GM20000 (cell line): ENCODE data around the gene GPR108.

ENCODE experiments used
- DNase-seq: peaks from one replicate; pipeline ENCODE4 v3.0.0; 2012; ENCODE audit warnings: low spot score
- CTCF ChIP-seq: IDR thresholded peaks from 2 replicates; pipeline ENCODE4 v1.5.1; 2012; ENCODE audit warnings: mild to moderate bottlenecking, control low read depth; ENCODE audit errors: extremely low read depth, missing control alignments

Gene GPR108

DNA sequence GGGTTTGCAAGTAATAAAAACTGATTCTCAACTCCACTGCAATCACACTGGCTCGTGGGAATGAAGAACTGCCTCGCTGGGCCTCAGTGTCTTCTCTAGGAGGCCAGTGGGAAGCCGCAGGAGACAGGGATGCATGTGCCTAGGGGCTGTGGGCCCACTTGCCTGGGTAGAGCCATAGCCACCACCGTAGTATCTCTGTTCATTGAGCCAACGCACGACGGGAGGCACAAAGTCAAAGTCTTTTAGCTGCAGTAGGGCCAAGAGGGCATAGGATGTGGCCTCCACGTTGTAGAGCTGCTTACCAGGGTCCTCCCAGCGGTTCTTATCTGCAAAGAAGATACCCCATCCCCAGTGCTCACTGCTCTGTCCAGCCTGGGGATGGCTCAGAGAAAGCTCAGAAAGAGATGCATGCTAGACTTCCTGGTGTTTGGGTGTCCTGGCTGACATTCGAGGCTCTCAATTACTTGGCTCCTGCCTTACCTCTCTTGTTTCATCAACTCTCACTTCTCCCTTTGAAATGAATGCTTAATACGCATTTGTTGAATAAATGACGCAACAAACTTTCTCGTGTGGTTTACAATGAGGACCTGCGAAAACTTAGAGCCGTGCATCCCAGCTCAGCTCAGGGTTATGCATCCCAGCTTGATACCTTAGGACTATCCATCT is 51.3 kb downstream of the GPR108 start:
- TF ChIP-seq CTCF, result no peak
- no peak for DNase-seq

GRCh38 chr19:6685482-6685881 is 51.9 kb downstream of the GPR108 start:
- no peak for TF ChIP-seq CTCF

DNA sequence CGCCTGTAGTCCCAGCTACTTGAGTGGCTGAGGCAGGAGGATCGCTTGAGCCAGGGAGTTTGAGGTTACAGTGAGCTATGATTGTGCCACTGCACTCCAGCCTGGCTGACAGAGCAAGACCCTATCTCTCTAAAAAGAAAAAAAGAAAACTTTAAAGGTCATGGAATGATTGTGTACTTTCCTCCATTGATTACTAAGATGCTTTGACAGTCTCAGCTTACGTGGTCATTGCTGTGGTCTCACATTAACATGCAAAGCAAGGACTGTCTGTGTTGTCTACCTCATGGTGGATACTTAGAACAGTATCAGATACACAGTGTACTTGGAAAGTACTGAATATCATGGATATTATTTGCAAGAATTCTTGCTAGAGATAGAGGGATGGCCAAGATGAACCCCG is 53.4 kb downstream of the GPR108 start:
- TF ChIP-seq CTCF, result no peak

More at GRCh38 chr19:6685482-6685881, 51.9 kb downstream of the GPR108 start:
- no peak for DNase-seq

DNA sequence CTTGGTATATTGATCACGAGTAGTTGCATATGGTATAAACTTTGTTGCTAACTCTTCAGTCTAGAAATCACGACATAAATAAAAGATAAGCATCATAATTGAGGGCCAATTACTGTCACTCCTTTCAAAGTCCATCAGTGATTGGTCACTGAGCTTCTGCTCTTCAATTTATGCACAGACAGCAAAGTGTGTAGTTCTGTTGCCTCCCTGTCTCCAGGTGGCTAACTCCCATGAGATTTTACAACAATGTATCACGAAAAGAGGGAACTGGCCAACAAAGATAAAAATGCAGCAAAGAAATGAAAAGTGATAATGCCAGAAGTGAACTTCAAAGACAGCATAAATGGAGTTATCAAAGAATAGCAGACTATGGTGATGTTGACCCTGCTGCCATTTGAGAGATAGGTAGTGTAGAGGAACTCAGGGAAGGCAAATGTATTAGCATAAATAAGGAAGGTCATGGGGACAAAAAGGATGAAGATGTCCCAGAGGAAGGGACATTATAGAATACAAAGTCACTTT is 54.7 kb downstream of the GPR108 start:
- DNase-seq, result no peak
- TF ChIP-seq CTCF, result no peak

More for the DNA sequence above, 53.4 kb downstream of the GPR108 start:
- DNase-seq, result no peak

GRCh38 chr19:6680141-6680540 is 57.2 kb downstream of the GPR108 start:
- DNase-seq, result no peak
- no peak for TF ChIP-seq CTCF
